ENCODE data around the gene DTNB.
"Not testable (repeated sequence)": the region's sequence is repeated elsewhere in the genome, so short reads cannot be mapped to it uniquely, and the experiment has no call there.

DTNB gene

GRCh38 chr2:25586726-25587144, 86.6 kb downstream of the DTNB start:
- DNase-seq: no peak

GRCh38 chr2:25585189-25585588, 88.2 kb downstream of the DTNB start:
- no peak for DNase-seq

- DNase-seq: peak; percentile 57
These were observed 91.1 kb downstream of the DTNB start for GRCh38 chr2:25582077-25582830.

- DNase-seq: no peak
These were observed 96.8 kb downstream of the DTNB start for GRCh38 chr2:25576596-25576995.

- no peak for DNase-seq
These were observed 100.7 kb downstream of the DTNB start for GRCh38 chr2:25572638-25573037.

GRCh38 chr2:25570161-25570845, 103.1 kb downstream of the DTNB start:
- no peak for DNase-seq

- no peak for DNase-seq
These were observed 106.0 kb downstream of the DTNB start for GRCh38 chr2:25567406-25567805.

GRCh38 chr2:25566694-25567093, 106.7 kb downstream of the DTNB start:
- DNase-seq: peak; percentile 40

GRCh38 chr2:25566094-25566493, 107.3 kb downstream of the DTNB start:
- no peak for DNase-seq

- no peak for DNase-seq
These were observed 112.1 kb downstream of the DTNB start for GRCh38 chr2:25561136-25561850.

GRCh38 chr2:25559148-25559547, 114.2 kb downstream of the DTNB start:
- DNase-seq: no peak

- peak; percentile 42 for DNase-seq
These were observed 115.1 kb downstream of the DTNB start for GRCh38 chr2:25558262-25558661.

GRCh38 chr2:25557179-25558036, 116.0 kb downstream of the DTNB start:
- DNase-seq: no peak

- no peak for DNase-seq
These were observed 121.1 kb downstream of the DTNB start for GRCh38 chr2:25552318-25552717.

GRCh38 chr2:25551316-25551715, 122.1 kb downstream of the DTNB start:
- DNase-seq: no peak

GRCh38 chr2:25549571-25549970, 123.8 kb downstream of the DTNB start:
- DNase-seq: not testable (repeated sequence)

GRCh38 chr2:25548601-25549000, 124.8 kb downstream of the DTNB start:
- DNase-seq: no peak

- DNase-seq: no peak
These were observed 126.5 kb downstream of the DTNB start for GRCh38 chr2:25546852-25547251.

GRCh38 chr2:25545899-25546298, 127.5 kb downstream of the DTNB start:
- no peak for DNase-seq

GRCh38 chr2:25544445-25544844, 128.9 kb downstream of the DTNB start:
- no peak for DNase-seq

GRCh38 chr2:25543939-25544338, 129.4 kb downstream of the DTNB start:
- no peak for DNase-seq

- DNase-seq: no peak
These were observed 132.0 kb downstream of the DTNB start for GRCh38 chr2:25541378-25541777.

GRCh38 chr2:25539136-25539535, 134.2 kb downstream of the DTNB start:
- no peak for DNase-seq
